NCI-H345 (cell line): Measurements from ENCODE around the gene HSPA12A.

Experiments
- DNase-seq: peaks from one replicate; lab custom pipeline; 2025; lab: John Stamatoyannopoulos, UW

The HSPA12A gene

GRCh38 chr10:116742367-116743265, at the start of gene HSPA12A:
HSPA12A (minus strand) TSS chr10:116742566; CDS start chr10:116742469, 97 bp downstream.
- DNase-seq: peak; percentile 58

GRCh38 chr10:116791241-116791640, 48.9 kb upstream of the HSPA12A start:
- no peak for DNase-seq

- DNase-seq: peak; percentile 68
These were observed 45.7 kb upstream of the HSPA12A start for GRCh38 chr10:116787893-116788665.

- no peak for DNase-seq
These were observed 44.8 kb upstream of the HSPA12A start for GRCh38 chr10:116787053-116787659.

- DNase-seq: no peak
These were observed 43.5 kb upstream of the HSPA12A start for GRCh38 chr10:116785867-116786266.

GRCh38 chr10:116785282-116785681, 42.9 kb upstream of the HSPA12A start:
- DNase-seq: no peak

- no peak for DNase-seq
These were observed 42.3 kb upstream of the HSPA12A start for GRCh38 chr10:116784651-116785050.

- DNase-seq: no peak
These were observed 41.7 kb upstream of the HSPA12A start for GRCh38 chr10:116784035-116784434.

- no peak for DNase-seq
These were observed 40.8 kb upstream of the HSPA12A start for GRCh38 chr10:116783011-116783655.

- no peak for DNase-seq
These were observed 39.1 kb upstream of the HSPA12A start for GRCh38 chr10:116781370-116781884.

GRCh38 chr10:116780691-116781205, 38.4 kb upstream of the HSPA12A start:
- no peak for DNase-seq

GRCh38 chr10:116779076-116779687, 36.8 kb upstream of the HSPA12A start:
- no peak for DNase-seq

GRCh38 chr10:116777006-116777405, 34.6 kb upstream of the HSPA12A start:
- DNase-seq: no peak

GRCh38 chr10:116775488-116776400, 33.4 kb upstream of the HSPA12A start:
- DNase-seq: no peak

GRCh38 chr10:116774728-116775151, 32.4 kb upstream of the HSPA12A start:
- DNase-seq: peak; percentile 1

- DNase-seq: no peak
These were observed 30.7 kb upstream of the HSPA12A start for GRCh38 chr10:116772909-116773705.

- DNase-seq: no peak
These were observed 29.7 kb upstream of the HSPA12A start for GRCh38 chr10:116771959-116772585.

- no peak for DNase-seq
These were observed 29.0 kb upstream of the HSPA12A start for GRCh38 chr10:116771101-116771958.
